Measurements from ENCODE around the gene GFY. TPM values are rescaled to one million over a fixed set of nuclear protein-coding genes. Genes with fewer than 3 reads are reported as not detected.

GFY gene
- total and polyA plus RNA-seq, 2 donors (not counting 3 experiments of a cell fraction or from before 2014, with no cell fraction given), result not detected

GRCh38 chr19:49413348-49413747 lies 11.8 kb upstream of the GFY start:
- H3K27ac ChIP-seq (ENCODE audit: insufficient read depth, low read depth, low read length), result no peak overlapping the region
- FAIRE-seq (no peak), DNase-seq (ENCODE audit: low read depth, low spot score) (no peak)
- intact Hi-C loops (cut with micrococcal nuclease), result no loop called here
- dilution Hi-C loops (cut with MboI; ENCODE audit: extremely low pct_ligation_motif_present, low sequenced_read_pairs), result no loop called here
- H3K4me2 ChIP-seq (ENCODE audit: insufficient read depth, low read length), result no peak overlapping the region
- H3K27me3 ChIP-seq (ENCODE audit: control insufficient read depth in 2 of 2, insufficient read depth in 2 of 2, low read length in 2 of 2), result peaks cover 5 to 9% of the 10 kb centered on the region in 2 experiments
- no peaks in the 10 kb centered on the region for H3K36me3 ChIP-seq (ENCODE audit: control insufficient read depth in 2 of 2, extremely low read depth in 1 of 2, insufficient read depth in 2 of 2, low read length in 2 of 2)
- BruUV-seq (replicated peaks), result no TSS peak
- ChIA-PET POLR2A (no interaction called here), CTCF (interaction anchor here (0.8 kb wide), 1 partner anchor 22 kb away, joined by 3 read pairs; no protein-coding TSS in a partner anchor)
- H3K4me3 ChIP-seq (replicated peaks in 1 of 3; ENCODE audit: insufficient read depth in 1 of 3, low read depth in 1 of 3, low read length in 3 of 3), result no peak overlapping the region
- no peaks in the 10 kb centered on the region for H3K4me1 ChIP-seq (ENCODE audit: control insufficient read depth, extremely low read depth, insufficient read depth, low read length)
- H4K20me1 ChIP-seq (replicated peaks; ENCODE audit: control insufficient read depth, extremely low read depth, insufficient read depth, low read length), result no peaks in the 10 kb centered on the region
- H3K9ac ChIP-seq (replicated peaks; ENCODE audit: extremely low read depth, insufficient read depth, low read length), result no peak overlapping the region
- no peak overlapping the region for H2AFZ ChIP-seq (ENCODE audit: low read depth, low read length)
- TF ChIP-seq EZH2 (IDR thresholded peaks at IDR 0.05; ENCODE audit: borderline replicate concordance, low read depth, low read length, severe bottlenecking) (no peak), POLR2A (IDR thresholded peaks at IDR 0.05; ENCODE audit: low read depth, low read length) (no peak), MYC (IDR thresholded peaks at IDR 0.05; ENCODE audit: low read depth, low read length) (no peak), FOS (IDR thresholded peaks at IDR 0.05; ENCODE audit: borderline replicate concordance, insufficient read depth, low read length) (no peak), GATA2 (IDR thresholded peaks at IDR 0.05; ENCODE audit: insufficient read depth, insufficient read length, low read depth, low read length) (no peak), CTCF (IDR thresholded peaks at IDR 0.05; ENCODE audit: extremely low read depth in 1 of 2, insufficient read depth in 1 of 2, low read depth in 1 of 2, low read length in 2 of 2) (no peak), POLR2AphosphoS5 (IDR thresholded peaks at IDR 0.05; ENCODE audit: insufficient read depth, low read depth, low read length) (no peak), JUN (IDR thresholded peaks at IDR 0.05; ENCODE audit: borderline replicate concordance, insufficient read depth, insufficient read length, low read depth) (no peak)
- TF ChIP-seq, protein P1, sequence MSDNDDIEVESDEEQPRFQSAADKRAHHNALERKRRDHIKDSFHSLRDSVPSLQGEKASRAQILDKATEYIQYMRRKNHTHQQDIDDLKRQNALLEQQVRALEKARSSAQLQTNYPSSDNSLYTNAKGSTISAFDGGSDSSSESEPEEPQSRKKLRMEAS (IDR thresholded peaks at IDR 0.05; ENCODE audit: insufficient read depth, insufficient read length), result no peak
- no peaks in the 10 kb centered on the region for H3K9me3 ChIP-seq (replicated peaks; ENCODE audit: control insufficient read depth, insufficient read depth, low read length)
- no peaks in the 10 kb centered on the region for H3K79me2 ChIP-seq (ENCODE audit: control insufficient read depth, insufficient read depth, low read length)
- H3K9me1 ChIP-seq (replicated peaks; ENCODE audit: control insufficient read depth, extremely low read depth, insufficient read depth, low read length), result no peaks in the 10 kb centered on the region

Data from endothelial cell of umbilical vein (primary cell).